ENCODE measurements around the gene BAD. TPM values are rescaled to one million over a fixed set of nuclear protein-coding genes. Genes with fewer than 3 reads are reported as not detected.

BAD gene
- polyA plus RNA-seq, 2 of the 4 experiments (the other 2 are of a cell fraction): 33.7 to 68.4 TPM

DNA sequence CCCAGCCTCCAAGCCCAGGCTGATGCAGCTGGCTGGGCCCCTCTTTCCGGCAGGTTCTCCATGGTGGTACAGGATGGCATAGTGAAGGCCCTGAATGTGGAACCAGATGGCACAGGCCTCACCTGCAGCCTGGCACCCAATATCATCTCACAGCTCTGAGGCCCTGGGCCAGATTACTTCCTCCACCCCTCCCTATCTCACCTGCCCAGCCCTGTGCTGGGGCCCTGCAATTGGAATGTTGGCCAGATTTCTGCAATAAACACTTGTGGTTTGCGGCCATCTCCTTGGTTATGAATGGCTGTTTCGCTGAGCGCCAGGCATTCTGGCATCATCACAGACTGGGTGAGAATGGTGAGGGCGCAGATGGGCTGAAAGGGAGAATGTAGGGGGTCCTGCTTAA is 37.1 kb upstream of the BAD start:
- Histone ChIP-seq H3K9me3 (no peaks in the 10 kb centered on the region), H3K4me3 (no peak overlapping the region), H3K4me1 (peaks cover 8% of the 10 kb centered on the region; the same call in 2 of the 3 replicates), H3K4me2 (no peak overlapping the region), H3K27ac (no peak overlapping the region)
- WGBS (ENCODE audit: missing lambda C conversion rate): 98% methylated on average over 5 of the region's 5 CpGs
- no peak for ATAC-seq
- ChIA-PET CTCF (interaction anchor here (0.6 to 13.4 kb wide), 5 partner anchors 11 to 75 kb away, joined by 4 to 312 read pairs (median 42); partner anchors contain the start of genes CATSPERZ, CCDC88B and ESRRA), POLR2A (no interaction called here)
- no peak for DNase-seq (ENCODE audit: low read depth in 1 of 2, low spot score in 1 of 2)
- TF ChIP-seq SREBF2 (IDR thresholded peaks at IDR 0.05) (no peak), HEYL (CRISPR knock-in tag; IDR thresholded peaks at IDR 0.05) (no peak), TFCP2L1 (CRISPR knock-in tag; IDR thresholded peaks at IDR 0.05) (no peak), HOXB13 (CRISPR knock-in tag; IDR thresholded peaks at IDR 0.05; ENCODE audit: low read depth) (no peak)
- FAIRE-seq: no peak

DNA sequence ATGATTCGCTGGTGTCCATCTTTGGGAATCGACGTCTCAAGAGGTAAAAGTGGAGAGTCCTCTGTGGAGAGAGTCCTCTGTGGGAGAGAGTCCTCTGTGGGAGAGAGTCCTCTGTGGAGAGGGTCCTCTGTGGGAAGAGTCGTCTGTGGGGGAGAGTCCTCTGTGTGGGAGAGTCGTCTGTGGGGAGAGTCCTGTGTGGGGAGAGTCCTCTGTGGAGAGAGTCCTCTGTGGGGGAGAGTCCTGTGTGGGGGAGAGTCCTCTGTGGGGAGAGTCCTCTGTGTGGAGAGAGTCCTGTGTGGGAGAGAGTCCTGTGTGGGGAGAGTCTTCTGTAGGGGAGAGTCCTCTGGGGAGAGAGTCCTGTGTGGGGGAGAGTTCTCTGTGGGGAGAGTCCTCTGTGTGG is 36.6 kb upstream of the BAD start:
- DNase-seq (ENCODE audit: low read depth in 1 of 2, low spot score in 1 of 2) (no peak), FAIRE-seq (no peak), ATAC-seq (no peak)
- WGBS (ENCODE audit: missing lambda C conversion rate): 88% methylated on average over 5 of the region's 5 CpGs
- TF ChIP-seq FOXS1 (CRISPR knock-in tag; IDR thresholded peaks at IDR 0.05) (no peak), MAFK (IDR thresholded peaks at IDR 0.05; ENCODE audit: partially characterized antibody) (no peak), EHMT2 (IDR thresholded peaks at IDR 0.05; ENCODE audit: low read depth) (no peak), CBX8 (IDR thresholded peaks at IDR 0.05) (no peak), POLR2AphosphoS2 (conservative IDR thresholded peaks at IDR 0.05; ENCODE audit: low read length) (no peak), CHD4 (IDR thresholded peaks at IDR 0.05; ENCODE audit: borderline replicate concordance) (no peak), BHLHE40 (IDR thresholded peaks at IDR 0.05; ENCODE audit: low read depth, low read length) (no peak), RCOR1 (IDR thresholded peaks at IDR 0.05; ENCODE audit: low read depth, low read length) (no peak), PHF8 (IDR thresholded peaks at IDR 0.05; ENCODE audit: borderline replicate concordance, low read depth) (no peak), KDM1A (IDR thresholded peaks at IDR 0.05; ENCODE audit: low read depth) (no peak), ESRRA (IDR thresholded peaks at IDR 0.05; ENCODE audit: borderline replicate concordance, low read length) (no peak), HOXA7 (CRISPR knock-in tag; IDR thresholded peaks at IDR 0.05) (no peak)
- TF ChIP-seq, protein P1, sequence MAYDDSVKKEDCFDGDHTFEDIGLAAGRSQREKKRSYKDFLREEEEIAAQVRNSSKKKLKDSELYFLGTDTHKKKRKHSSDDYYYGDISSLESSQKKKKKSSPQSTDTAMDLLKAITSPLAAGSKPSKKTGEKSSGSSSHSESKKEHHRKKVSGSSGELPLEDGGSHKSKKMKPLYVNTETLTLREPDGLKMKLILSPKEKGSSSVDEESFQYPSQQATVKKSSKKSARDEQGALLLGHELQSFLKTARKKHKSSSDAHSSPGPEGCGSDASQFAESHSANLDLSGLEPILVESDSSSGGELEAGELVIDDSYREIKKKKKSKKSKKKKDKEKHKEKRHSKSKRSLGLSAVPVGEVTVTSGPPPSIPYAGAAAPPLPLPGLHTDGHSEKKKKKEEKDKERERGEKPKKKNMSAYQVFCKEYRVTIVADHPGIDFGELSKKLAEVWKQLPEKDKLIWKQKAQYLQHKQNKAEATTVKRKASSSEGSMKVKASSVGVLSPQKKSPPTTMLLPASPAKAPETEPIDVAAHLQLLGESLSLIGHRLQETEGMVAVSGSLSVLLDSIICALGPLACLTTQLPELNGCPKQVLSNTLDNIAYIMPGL (CRISPR knock-in tag; IDR thresholded peaks at IDR 0.05; ENCODE audit: borderline replicate concordance): no peak
- TF ChIP-seq, protein P2, sequence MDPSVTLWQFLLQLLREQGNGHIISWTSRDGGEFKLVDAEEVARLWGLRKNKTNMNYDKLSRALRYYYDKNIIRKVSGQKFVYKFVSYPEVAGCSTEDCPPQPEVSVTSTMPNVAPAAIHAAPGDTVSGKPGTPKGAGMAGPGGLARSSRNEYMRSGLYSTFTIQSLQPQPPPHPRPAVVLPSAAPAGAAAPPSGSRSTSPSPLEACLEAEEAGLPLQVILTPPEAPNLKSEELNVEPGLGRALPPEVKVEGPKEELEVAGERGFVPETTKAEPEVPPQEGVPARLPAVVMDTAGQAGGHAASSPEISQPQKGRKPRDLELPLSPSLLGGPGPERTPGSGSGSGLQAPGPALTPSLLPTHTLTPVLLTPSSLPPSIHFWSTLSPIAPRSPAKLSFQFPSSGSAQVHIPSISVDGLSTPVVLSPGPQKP (IDR thresholded peaks at IDR 0.05; ENCODE audit: low read depth, low read length): no peak
- TF ChIP-seq, protein P3, sequence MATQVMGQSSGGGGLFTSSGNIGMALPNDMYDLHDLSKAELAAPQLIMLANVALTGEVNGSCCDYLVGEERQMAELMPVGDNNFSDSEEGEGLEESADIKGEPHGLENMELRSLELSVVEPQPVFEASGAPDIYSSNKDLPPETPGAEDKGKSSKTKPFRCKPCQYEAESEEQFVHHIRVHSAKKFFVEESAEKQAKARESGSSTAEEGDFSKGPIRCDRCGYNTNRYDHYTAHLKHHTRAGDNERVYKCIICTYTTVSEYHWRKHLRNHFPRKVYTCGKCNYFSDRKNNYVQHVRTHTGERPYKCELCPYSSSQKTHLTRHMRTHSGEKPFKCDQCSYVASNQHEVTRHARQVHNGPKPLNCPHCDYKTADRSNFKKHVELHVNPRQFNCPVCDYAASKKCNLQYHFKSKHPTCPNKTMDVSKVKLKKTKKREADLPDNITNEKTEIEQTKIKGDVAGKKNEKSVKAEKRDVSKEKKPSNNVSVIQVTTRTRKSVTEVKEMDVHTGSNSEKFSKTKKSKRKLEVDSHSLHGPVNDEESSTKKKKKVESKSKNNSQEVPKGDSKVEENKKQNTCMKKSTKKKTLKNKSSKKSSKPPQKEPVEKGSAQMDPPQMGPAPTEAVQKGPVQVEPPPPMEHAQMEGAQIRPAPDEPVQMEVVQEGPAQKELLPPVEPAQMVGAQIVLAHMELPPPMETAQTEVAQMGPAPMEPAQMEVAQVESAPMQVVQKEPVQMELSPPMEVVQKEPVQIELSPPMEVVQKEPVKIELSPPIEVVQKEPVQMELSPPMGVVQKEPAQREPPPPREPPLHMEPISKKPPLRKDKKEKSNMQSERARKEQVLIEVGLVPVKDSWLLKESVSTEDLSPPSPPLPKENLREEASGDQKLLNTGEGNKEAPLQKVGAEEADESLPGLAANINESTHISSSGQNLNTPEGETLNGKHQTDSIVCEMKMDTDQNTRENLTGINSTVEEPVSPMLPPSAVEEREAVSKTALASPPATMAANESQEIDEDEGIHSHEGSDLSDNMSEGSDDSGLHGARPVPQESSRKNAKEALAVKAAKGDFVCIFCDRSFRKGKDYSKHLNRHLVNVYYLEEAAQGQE (IDR thresholded peaks at IDR 0.05): no peak
- ChIA-PET POLR2A (no interaction called here), CTCF (interaction anchor here (1.4 to 13.4 kb wide), 4 partner anchors 11 to 28 kb away, joined by 4 to 312 read pairs (median 48); partner anchors contain the start of genes CATSPERZ, CCDC88B and ESRRA)
- no peak overlapping the region for H3K4me3 ChIP-seq
- no peak overlapping the region for H3K4me2 ChIP-seq
- no peak overlapping the region for H3K27ac ChIP-seq
- no peaks in the 10 kb centered on the region for H3K9me3 ChIP-seq
- H3K4me1 ChIP-seq: peaks cover 13% of the 10 kb centered on the region

Measured in A549 (cell line).